ENCODE measurements around the gene BTBD19.

DNA sequence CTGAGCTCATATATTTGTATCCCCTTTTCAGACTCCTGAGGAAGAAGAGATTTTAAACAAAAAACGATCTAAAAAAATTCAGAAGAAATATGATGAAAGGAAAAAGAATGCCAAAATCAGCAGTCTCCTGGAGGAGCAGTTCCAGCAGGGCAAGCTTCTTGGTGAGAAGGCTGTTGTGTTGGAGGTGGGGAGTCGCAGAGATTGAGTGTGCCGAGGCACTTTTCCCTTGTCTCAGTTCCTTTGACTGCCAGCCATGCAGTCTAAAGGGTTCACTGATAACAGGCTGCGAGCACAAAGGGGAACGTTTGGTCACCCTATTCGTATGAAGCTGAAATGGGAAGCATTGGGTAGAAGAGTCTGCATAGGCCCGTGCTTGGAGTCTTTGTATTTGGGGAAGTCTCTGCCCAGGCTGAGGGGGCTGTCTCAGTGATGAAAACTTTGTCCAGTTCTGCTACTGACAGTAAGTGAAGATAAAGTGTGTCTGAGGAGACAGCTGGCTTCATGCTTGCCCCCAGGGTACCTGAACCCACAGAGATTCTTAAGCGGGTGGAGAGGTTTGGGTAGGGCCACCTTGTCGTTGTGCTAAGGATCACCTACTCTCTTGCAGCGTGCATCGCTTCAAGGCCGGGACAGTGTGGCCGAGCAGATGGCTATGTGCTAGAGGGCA, 30.2 kb upstream of the BTBD19 start:
- TF ChIP-seq ZNF274 (IDR thresholded peaks at IDR 0.05; ENCODE audit: low read depth, low read length) (no peak), YY1 (IDR thresholded peaks at IDR 0.05; ENCODE audit: insufficient read depth, insufficient read length) (no peak), SUZ12 (IDR thresholded peaks at IDR 0.05; ENCODE audit: extremely low read depth, insufficient read depth, insufficient read length) (no peak)
